Measurements from ENCODE around the gene COMP.

- TF ChIP-seq CTCF (IDR thresholded peaks at IDR 0.05) (no peak), NFYB (CRISPR knock-in tag; conservative IDR thresholded peaks at IDR 0.05; ENCODE audit: low read depth) (no peak)
- TF ChIP-seq, protein P1, sequence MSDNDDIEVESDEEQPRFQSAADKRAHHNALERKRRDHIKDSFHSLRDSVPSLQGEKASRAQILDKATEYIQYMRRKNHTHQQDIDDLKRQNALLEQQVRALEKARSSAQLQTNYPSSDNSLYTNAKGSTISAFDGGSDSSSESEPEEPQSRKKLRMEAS (CRISPR knock-in tag; IDR thresholded peaks at IDR 0.05) = no peak
- TF ChIP-seq, protein P2, sequence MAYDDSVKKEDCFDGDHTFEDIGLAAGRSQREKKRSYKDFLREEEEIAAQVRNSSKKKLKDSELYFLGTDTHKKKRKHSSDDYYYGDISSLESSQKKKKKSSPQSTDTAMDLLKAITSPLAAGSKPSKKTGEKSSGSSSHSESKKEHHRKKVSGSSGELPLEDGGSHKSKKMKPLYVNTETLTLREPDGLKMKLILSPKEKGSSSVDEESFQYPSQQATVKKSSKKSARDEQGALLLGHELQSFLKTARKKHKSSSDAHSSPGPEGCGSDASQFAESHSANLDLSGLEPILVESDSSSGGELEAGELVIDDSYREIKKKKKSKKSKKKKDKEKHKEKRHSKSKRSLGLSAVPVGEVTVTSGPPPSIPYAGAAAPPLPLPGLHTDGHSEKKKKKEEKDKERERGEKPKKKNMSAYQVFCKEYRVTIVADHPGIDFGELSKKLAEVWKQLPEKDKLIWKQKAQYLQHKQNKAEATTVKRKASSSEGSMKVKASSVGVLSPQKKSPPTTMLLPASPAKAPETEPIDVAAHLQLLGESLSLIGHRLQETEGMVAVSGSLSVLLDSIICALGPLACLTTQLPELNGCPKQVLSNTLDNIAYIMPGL (CRISPR knock-in tag; IDR thresholded peaks at IDR 0.05) = no peak
Measured at GRCh38 chr19:18789883-18790565, 1.1 kb downstream of the COMP start.

Measured in WTC11 (cell line).